CD4-positive, alpha-beta T cell treated with Interferon alpha-2 for 1 hour (primary cell): ENCODE measurements around the gene PLEKHM1.

Experiments
- DNase-seq, 2 donors: peaks; one replicate each; pipeline ENCODE4 v3.0.0-alpha.2; 2020 to 2022

PLEKHM1 gene

GRCh38 chr17:45395569-45396415, 94.7 kb downstream of the PLEKHM1 start:
- no peak for DNase-seq

- peak; percentile 45 to 58 for DNase-seq
These were observed 95.5 kb downstream of the PLEKHM1 start for GRCh38 chr17:45394913-45395568.

DNA sequence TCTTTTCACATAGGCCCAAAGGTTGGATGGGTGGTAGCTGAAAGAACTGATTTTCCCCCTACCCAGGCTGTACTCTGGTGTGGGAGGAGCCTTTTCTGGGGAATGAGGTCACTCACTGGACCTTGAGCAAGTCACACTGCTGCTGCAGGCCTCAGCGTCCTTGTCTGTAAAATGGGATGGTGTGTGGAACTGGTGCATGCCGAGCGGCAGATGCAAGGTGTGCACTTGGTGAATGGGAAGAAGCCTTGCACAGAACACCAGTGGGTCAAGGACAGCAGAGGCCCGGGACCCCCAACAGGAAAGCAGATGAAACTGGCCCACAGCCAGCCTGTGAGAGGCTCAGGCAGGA, 96.0 kb downstream of the PLEKHM1 start:
- no peak for DNase-seq

GRCh38 chr17:45394091-45394490, 96.4 kb downstream of the PLEKHM1 start:
- DNase-seq: no peak

GRCh38 chr17:45393411-45393810, 97.1 kb downstream of the PLEKHM1 start:
- no peak for DNase-seq

DNA sequence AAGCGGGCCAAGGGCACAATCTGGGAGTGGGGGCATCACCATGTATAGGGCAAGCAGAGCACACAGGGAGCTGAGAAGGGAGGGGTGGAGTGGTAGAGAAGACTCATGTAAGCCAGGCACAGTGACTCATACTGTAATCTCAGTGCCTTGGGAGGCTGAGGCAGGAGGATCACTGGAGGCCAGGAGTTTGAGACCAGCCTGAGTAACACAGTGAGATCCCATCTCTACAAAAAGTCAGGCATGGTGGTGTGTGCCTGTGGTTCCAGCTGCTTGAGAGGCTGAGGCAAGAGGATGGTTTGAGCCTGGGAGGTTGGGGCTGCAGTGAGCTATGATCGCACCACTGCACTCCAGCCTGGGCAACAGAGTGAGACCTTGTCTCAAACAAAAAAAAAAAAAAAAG, 98.6 kb downstream of the PLEKHM1 start:
- no peak for DNase-seq

DNA sequence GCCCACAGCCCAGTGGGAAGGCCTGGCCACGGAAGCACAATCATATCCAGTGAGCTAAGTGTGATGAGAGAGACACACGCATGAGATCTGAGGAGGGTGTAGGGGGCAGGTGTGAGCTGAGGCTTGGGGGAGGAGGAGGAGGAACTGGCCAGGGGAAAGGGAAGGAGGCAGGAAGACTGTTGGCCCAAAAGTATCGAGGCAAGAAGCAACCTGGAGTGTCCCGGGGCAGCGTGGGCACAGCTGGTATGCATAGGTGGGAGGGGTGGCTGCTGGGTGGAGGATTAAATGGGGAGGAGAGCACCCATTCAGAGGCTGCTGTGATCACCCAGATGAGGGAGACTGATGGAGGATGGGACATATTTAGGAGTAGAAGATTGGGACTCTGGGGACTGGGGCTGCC, 99.2 kb downstream of the PLEKHM1 start:
- DNase-seq: no peak

DNA sequence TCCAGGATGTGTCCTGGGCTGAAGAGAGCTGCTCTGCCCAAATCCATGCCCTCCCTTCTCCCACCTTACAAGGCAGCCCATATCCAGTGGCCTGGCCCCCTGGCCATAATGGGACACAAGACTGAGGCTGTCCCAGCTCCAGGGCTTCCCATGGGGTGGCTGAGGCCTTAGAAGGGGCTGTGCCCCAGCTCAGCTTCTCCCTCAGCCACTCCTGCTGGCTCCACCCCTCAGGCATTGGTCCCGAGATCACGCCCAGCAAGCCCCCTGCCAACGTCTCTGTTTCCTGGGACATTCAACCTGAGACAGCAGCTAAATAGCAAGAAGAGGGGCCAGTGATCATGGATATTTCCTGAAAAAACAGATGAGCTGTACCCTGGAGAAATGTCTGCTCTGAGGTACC, 101.2 kb downstream of the PLEKHM1 start:
- DNase-seq: no peak

DNA sequence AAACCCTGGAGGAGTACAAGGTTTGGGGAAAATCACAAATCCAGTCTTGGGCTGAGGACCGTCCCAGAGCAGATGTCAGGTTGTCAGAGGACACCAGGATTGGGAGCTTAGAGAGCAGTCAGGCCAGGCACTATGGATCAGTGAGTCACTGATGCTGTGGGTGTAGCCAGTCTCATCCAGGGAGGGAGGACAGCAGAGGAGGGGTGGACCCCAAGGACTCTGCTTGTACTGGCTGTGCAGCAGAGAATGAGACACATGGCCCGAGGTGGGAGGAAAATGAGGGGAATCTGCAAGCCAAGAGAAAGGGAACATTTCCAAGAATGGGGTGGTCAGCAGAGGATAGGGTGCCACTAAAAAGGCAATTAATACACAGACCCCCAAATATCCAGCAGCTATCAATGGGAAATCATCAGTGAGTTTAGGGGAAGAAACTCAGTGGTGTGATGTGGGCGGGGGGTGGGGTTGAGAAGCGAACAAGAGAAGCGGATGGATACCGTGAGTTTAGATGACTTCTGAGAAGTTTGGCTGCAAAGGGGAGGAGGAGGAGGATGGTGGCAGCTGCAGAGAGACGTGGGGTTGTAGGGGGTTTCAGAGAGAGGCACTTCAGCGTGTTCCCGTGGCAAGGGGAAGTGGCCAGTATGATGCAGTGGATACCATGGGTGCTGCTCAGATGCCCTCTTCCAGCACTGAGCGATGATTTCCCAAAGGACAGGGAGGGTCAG, 101.8 kb downstream of the PLEKHM1 start:
- DNase-seq: no peak

DNA sequence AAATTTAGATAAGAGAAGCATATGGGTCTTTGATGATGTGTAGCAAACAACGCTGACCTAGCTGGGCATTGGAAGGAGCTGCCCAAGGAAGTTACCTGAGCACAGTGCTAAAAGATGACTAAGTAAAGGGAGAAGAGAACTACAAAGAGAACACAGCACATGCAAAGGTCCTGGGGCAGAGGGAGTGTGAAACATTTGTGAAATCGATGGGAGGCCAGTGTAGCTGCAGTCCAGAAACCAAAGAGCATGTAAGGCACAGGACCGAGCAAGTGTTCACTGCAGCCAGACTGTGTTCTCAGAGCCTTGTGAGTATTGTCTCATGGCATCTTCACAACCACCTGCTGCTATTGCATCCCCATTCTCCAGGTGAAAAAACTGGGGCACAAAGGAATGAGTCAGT, 102.8 kb downstream of the PLEKHM1 start:
- no peak for DNase-seq

- DNase-seq: no peak
These were observed 104.3 kb downstream of the PLEKHM1 start for GRCh38 chr17:45386178-45386577.
